ENCODE data around the gene UPK3B.
"Not testable (repeated sequence)": the region's sequence is repeated elsewhere in the genome, so short reads cannot be mapped to it uniquely, and the experiment has no call there.

DNA sequence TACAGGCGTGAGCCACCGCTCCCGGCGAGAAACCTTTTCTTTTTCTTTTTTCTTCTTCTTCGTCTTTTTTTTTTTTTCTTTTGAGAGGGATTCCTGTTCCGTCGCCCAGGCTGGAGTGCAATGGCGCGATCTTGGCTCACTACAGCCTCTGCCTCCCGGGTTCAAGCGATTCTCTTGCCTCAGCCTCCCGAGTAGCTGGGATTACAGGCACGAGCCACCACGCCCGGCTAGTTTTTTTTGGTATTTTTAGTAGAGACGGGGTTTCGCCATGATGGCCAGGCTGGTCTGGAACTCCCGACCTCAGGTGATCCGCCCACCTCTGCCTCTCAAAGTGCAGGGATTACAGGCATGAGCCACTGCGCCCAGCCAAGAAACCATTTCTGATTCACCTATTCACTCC lies 49.6 kb upstream of the UPK3B start:
- TF ChIP-seq TBL1XR1 (IDR thresholded peaks at IDR 0.05; ENCODE audit: borderline replicate concordance, low read length, partially characterized antibody); SIN3A (IDR thresholded peaks at IDR 0.05; ENCODE audit: borderline replicate concordance, low read depth, low read length); TAF1 (CRISPR knock-in tag; IDR thresholded peaks at IDR 0.05): not testable (repeated sequence)

Data from HepG2 (cell line).